SK-N-SH (cell line): ENCODE data around the gene RABGAP1L. TPM values are rescaled to one million over a fixed set of nuclear protein-coding genes. Genes with fewer than 3 reads are reported as not detected.

ENCODE experiments used
- CTCF ChIA-PET: fragments of 300-600, 350-600 bp; formaldehyde crosslinking; extraction: SDS; loops from one replicate; lab custom pipeline; 2021; lab: Yijun Ruan, JAX
- POLR2A ChIA-PET: fragments of 350-600 bp; sonication (Branson Sonifier 250); formaldehyde crosslinking; extraction: SDS; loops from one replicate; lab custom pipeline; 2020; ENCODE audit warnings: antibody characterized with exemption, inconsistent platforms; lab: Yijun Ruan, JAX
- DNase-seq: peaks from one replicate; pipeline ENCODE4 v3.0.0; 2012
- H2AFZ ChIP-seq: fragments of 200-600 bp; sonication (generic); 2 replicates; pipeline ENCODE4 v1.8.1; 2016; ENCODE audit warnings: antibody characterized with exemption, mild to moderate bottlenecking, low read depth
- H3F3A ChIP-seq: fragments of 200-600 bp; sonication (generic); replicated peaks from 2 replicates; pipeline ENCODE3; 2016; ENCODE audit warnings: antibody characterized with exemption, mild to moderate bottlenecking; ENCODE audit not compliant: insufficient read depth
- H3K27ac ChIP-seq, 2 experiments: fragments of 200-500 bp in 1 of 2; fragments of 200-600 bp in 1 of 2; sonication (Bioruptor generic) in 1 of 2; sonication (generic), shearing (Covaris generic) in 1 of 2; 2 replicates each; pipeline versions ENCODE4 v1.5.1 to v1.6.1; 2014 to 2016; ENCODE audit warnings: low read depth in 2 of 2, inconsistent platforms in 1 of 2, low read length in 1 of 2, mild to moderate bottlenecking in 1 of 2, mixed read lengths in 1 of 2
- H3K27me3 ChIP-seq: fragments of 200-600 bp; sonication (generic), shearing (Covaris generic); 2 replicates; pipeline ENCODE4 v1.6.1; 2016; ENCODE audit warnings: mixed run types; ENCODE audit not compliant: insufficient read depth
- H3K36me3 ChIP-seq, 2 experiments: fragments of 200-500 bp in 1 of 2; fragments of 200-600 bp in 1 of 2; sonication (Bioruptor generic) in 1 of 2; sonication (generic) in 1 of 2; replicated peaks in 1 of 2; 2 replicates each; pipeline versions ENCODE3 to v1.5.1; 2014 to 2016; ENCODE audit warnings: low read length in 1 of 2, mild to moderate bottlenecking in 1 of 2; ENCODE audit not compliant: insufficient read depth in 2 of 2, control insufficient read depth in 1 of 2
- H3K4me1 ChIP-seq, 2 experiments: fragments of 200-500 bp in 1 of 2; fragments of 200-600 bp in 1 of 2; sonication (Bioruptor generic) in 1 of 2; sonication (generic), shearing (Covaris generic) in 1 of 2; 2 replicates each; pipeline versions ENCODE4 v1.5.1 to v1.6.1; 2014 to 2016; ENCODE audit warnings: low read depth in 1 of 2, low read length in 1 of 2, mixed run types in 1 of 2; ENCODE audit not compliant: insufficient read depth in 2 of 2, control insufficient read depth in 1 of 2
- H3K4me2 ChIP-seq: fragments of 200-600 bp; sonication (generic), shearing (Covaris generic); 2 replicates; pipeline ENCODE4 v1.6.1; 2017; ENCODE audit warnings: mixed run types
- H3K4me3 ChIP-seq, 2 experiments: fragments of 200-500 bp in 1 of 2; fragments of 200-600 bp in 1 of 2; sonication (Bioruptor generic) in 1 of 2; sonication (generic), shearing (Covaris generic) in 1 of 2; 2 replicates each; pipeline versions ENCODE4 v1.5.1 to v1.8.1; 2014 to 2016; ENCODE audit warnings: low read depth in 2 of 2, inconsistent platforms in 1 of 2, low read length in 1 of 2, mild to moderate bottlenecking in 1 of 2, mixed read lengths in 1 of 2, moderate library complexity in 1 of 2
- H3K79me2 ChIP-seq: fragments of 200-600 bp; sonication (generic); 2 replicates; pipeline ENCODE4 v1.8.1; 2017; ENCODE audit warnings: mild to moderate bottlenecking; ENCODE audit not compliant: insufficient read depth
- H3K9ac ChIP-seq: fragments of 200-600 bp; sonication (generic); 2 replicates; pipeline ENCODE4 v1.6.1; 2017; ENCODE audit warnings: mixed run types
- H3K9me2 ChIP-seq: fragments of 200-600 bp; sonication (generic); 2 replicates; pipeline ENCODE4 v1.6.1; 2017; ENCODE audit warnings: mixed run types
- H3K9me3 ChIP-seq: fragments of 200-600 bp; sonication (generic); 2 replicates; pipeline ENCODE4 v1.6.1; 2017; ENCODE audit warnings: mixed run types, mild to moderate bottlenecking, moderate library complexity
- H4K20me1 ChIP-seq: fragments of 200-600 bp; sonication (generic); 2 replicates; pipeline ENCODE4 v1.6.1; 2017; ENCODE audit warnings: mild to moderate bottlenecking, mixed run types; ENCODE audit not compliant: insufficient read depth
- ELF1 ChIP-seq: IDR thresholded peaks from 2 replicates; pipeline ENCODE4 v1.4.0; 2012
- EP300 ChIP-seq, 2 experiments: IDR thresholded peaks; 2 replicates each; pipeline versions ENCODE4 v1.4.0 to v1.6.1; 2012; ENCODE audit warnings: borderline replicate concordance in 1 of 2, low read depth in 1 of 2, low read length in 1 of 2
- EZH2phosphoT487 ChIP-seq: fragments of 200-600 bp; sonication (generic); IDR thresholded peaks from 2 replicates; pipeline ENCODE4 v1.6.1; 2017; ENCODE audit warnings: low read depth, mixed run types, mild to moderate bottlenecking, antibody characterized with exemption, moderate library complexity, borderline replicate concordance
- FOSL2 ChIP-seq: IDR thresholded peaks from 2 replicates; pipeline ENCODE4 v1.4.0; 2012; ENCODE audit warnings: low read depth, mild to moderate bottlenecking, moderate library complexity, borderline replicate concordance
- GABPA ChIP-seq: IDR thresholded peaks from 2 replicates; pipeline ENCODE4 v1.4.0; 2012; ENCODE audit warnings: low read depth, mild to moderate bottlenecking
- GATA2 ChIP-seq: sonication (generic); formaldehyde crosslinking; IDR thresholded peaks from 2 replicates; pipeline ENCODE4 v1.5.0; 2020; ENCODE audit warnings: mild to moderate bottlenecking, missing genetic modification reagents
- JUND ChIP-seq: IDR thresholded peaks from 2 replicates; pipeline ENCODE4 v1.4.0; 2012
- MAX ChIP-seq: IDR thresholded peaks from 2 replicates; pipeline ENCODE4 v1.4.0; 2012; ENCODE audit warnings: low read depth
- MEF2A ChIP-seq: IDR thresholded peaks from 2 replicates; pipeline ENCODE4 v1.4.0; 2012; ENCODE audit warnings: low read depth, borderline replicate concordance
- PBX3 ChIP-seq: IDR thresholded peaks from 2 replicates; pipeline ENCODE4; 2012
- RCOR1 ChIP-seq: fragments of 150-350 bp; IDR thresholded peaks from 2 replicates; pipeline ENCODE4 v1.6.1; 2017; ENCODE audit warnings: antibody characterized with exemption, low read length
- SIN3A ChIP-seq: IDR thresholded peaks from 2 replicates; pipeline ENCODE4 v1.6.1; 2012; ENCODE audit warnings: low read depth, mild to moderate bottlenecking, low read length, moderate library complexity, borderline replicate concordance
- TCF12 ChIP-seq: IDR thresholded peaks from 2 replicates; pipeline ENCODE4 v1.4.0; 2012
- TEAD4 ChIP-seq: IDR thresholded peaks from 2 replicates; pipeline ENCODE4 v1.4.0; 2012; ENCODE audit warnings: mild to moderate bottlenecking, borderline replicate concordance; ENCODE audit not compliant: insufficient read depth
- USF2 ChIP-seq: fragments of 150-350 bp; IDR thresholded peaks from 2 replicates; pipeline ENCODE4 v1.6.1; 2017; ENCODE audit warnings: antibody characterized with exemption, low read length, low read depth, borderline replicate concordance
- ZBTB33 ChIP-seq: IDR thresholded peaks from 2 replicates; pipeline ENCODE4 v1.4.0; 2012; ENCODE audit warnings: low read depth, borderline replicate concordance
- WGBS: methylation state at CpG from one replicate; pipeline ENCODE4 v1.1.6; 2017; ENCODE audit warnings: low lambda C conversion rate; 5-methylcytosine and 5-hydroxymethylcytosine counted together
- polyA plus RNA-seq, 3 experiments: library from polyadenylated mRNA; depleted of rRNA; stranded (reverse); fragments of >200 nt; gene quantifications; 2 replicates each; pipeline ENCODE4 v1.2.3, GENCODE V29; 2012

RABGAP1L gene
- polyA plus RNA-seq, 1 of the 3 experiments (the other 2 are of a cell fraction), result 7.2 TPM

GRCh38 chr1:174812656-174813055, 653.3 kb downstream of the RABGAP1L start (continued):
- no peak for TF ChIP-seq ZBTB33
- TF ChIP-seq MAX, result no peak
- no peak for TF ChIP-seq MEF2A

- no peaks in the 10 kb centered on the region for H3K36me3 ChIP-seq
- 0 out of 4 replicates have a peak, but pooled peaks of 1 of the 2 experiments have one; percentile 18 for TF ChIP-seq EP300 (IDR thresholded peaks at IDR 0.05; ENCODE audit: borderline replicate concordance in 1 of 2, low read depth in 1 of 2, low read length in 1 of 2)
- peak; percentile 77 for TF ChIP-seq JUND
- no peak for TF ChIP-seq SIN3A
- TF ChIP-seq RCOR1, result no peak
- TF ChIP-seq FOSL2, result peak; percentile 81; the same call in 1 of the 2 replicates
- TF ChIP-seq TEAD4, result no peak
- no peak for TF ChIP-seq GATA2
- TF ChIP-seq EZH2phosphoT487, result no peak
- no peak for TF ChIP-seq ZBTB33
- no peak for TF ChIP-seq ELF1
- no peak for TF ChIP-seq USF2
- peak; percentile 63; the same call in 1 of the 2 replicates for TF ChIP-seq TCF12
- TF ChIP-seq PBX3, result peak; percentile 81
- no peak for TF ChIP-seq GABPA
- no peaks in the 10 kb centered on the region for H3K9me2 ChIP-seq
- ChIA-PET POLR2A (no interaction called here), CTCF (no interaction called here)
- H3K27ac ChIP-seq, result 0 out of 4 replicates have a peak overlapping the region, but pooled peaks of 1 of the 2 experiments have one; percentile 7
- no peaks in the 10 kb centered on the region for H3K9me3 ChIP-seq
- H3K79me2 ChIP-seq, result no peaks in the 10 kb centered on the region
- H3K9ac ChIP-seq, result no peak overlapping the region
- H3F3A ChIP-seq, result peaks cover 4% of the 10 kb centered on the region
- DNase-seq, result no peak
- H3K27me3 ChIP-seq, result no peaks in the 10 kb centered on the region
- 38% methylated on average over 3 of the region's 3 CpGs for WGBS
- H2AFZ ChIP-seq, result 0 out of 2 replicates have a peak overlapping the region, but pooled peaks have one; percentile 39
- H4K20me1 ChIP-seq, result no peaks in the 10 kb centered on the region
- H3K4me3 ChIP-seq, result no peak overlapping the region
- H3K4me1 ChIP-seq, result peaks cover 0 to 7% of the 10 kb centered on the region in 2 experiments; a peak in 1 of 4 replicates
- H3K4me2 ChIP-seq, result no peak overlapping the region
Measured at GRCh38 chr1:174815036-174815435, 655.7 kb downstream of the RABGAP1L start.
